ENCODE data around the gene ZNF792.
"Not testable (repeated sequence)": the region's sequence is repeated elsewhere in the genome, so short reads cannot be mapped to it uniquely, and the experiment has no call there.

DNA sequence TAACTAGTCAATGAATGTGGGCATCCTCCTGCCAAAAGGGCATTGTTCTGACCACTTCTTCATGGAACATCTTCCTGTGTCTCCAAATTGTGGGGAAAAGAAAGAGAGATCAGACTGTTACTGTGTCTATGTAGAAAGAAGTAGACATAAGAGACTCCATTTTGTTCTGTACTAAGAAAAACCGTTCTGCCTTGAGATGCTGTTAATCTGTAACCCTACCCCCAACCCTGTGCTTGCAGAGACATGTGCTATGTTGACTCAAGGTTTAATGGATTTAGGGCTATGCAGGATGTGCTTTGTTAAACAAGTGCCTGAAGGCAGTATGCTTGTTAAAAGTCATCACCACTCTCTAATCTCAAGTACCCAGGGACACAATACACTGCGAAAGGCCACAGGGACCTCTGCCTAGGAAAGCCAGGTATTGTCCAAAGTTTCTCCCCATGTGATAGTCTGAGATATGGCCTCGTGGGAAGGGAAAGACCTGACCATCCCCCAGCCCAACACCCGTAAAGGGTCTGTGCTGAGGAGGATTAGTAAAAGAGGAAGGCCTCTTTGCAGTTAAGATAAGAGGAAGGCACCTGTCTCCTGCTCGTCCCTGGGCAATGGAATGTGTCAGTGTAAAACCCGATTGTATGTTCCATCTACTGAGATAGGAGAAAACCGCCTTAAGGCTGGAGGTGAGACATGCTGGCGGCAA lies 43.8 kb downstream of the ZNF792 start:
- TF ChIP-seq EP300 (IDR thresholded peaks at IDR 0.05), result not testable (repeated sequence)
- TF ChIP-seq, protein P1, sequence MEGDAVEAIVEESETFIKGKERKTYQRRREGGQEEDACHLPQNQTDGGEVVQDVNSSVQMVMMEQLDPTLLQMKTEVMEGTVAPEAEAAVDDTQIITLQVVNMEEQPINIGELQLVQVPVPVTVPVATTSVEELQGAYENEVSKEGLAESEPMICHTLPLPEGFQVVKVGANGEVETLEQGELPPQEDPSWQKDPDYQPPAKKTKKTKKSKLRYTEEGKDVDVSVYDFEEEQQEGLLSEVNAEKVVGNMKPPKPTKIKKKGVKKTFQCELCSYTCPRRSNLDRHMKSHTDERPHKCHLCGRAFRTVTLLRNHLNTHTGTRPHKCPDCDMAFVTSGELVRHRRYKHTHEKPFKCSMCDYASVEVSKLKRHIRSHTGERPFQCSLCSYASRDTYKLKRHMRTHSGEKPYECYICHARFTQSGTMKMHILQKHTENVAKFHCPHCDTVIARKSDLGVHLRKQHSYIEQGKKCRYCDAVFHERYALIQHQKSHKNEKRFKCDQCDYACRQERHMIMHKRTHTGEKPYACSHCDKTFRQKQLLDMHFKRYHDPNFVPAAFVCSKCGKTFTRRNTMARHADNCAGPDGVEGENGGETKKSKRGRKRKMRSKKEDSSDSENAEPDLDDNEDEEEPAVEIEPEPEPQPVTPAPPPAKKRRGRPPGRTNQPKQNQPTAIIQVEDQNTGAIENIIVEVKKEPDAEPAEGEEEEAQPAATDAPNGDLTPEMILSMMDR (IDR thresholded peaks at IDR 0.05), result not testable (repeated sequence)
